PC-9 (cell line): ENCODE measurements around the gene PCMTD2. TPM values are rescaled to one million over a fixed set of nuclear protein-coding genes. Genes with fewer than 3 reads are reported as not detected.

Experiments
- BruUV-seq: library from RNA; stranded (reverse); fragments of 400-500 nt; replicated peaks from 2 replicates; lab custom pipeline; 2021; lab: Mats Ljungman, UMichigan
- CTCF ChIA-PET: fragments of 300-600 bp; sonication (Branson Sonifier 250); formaldehyde crosslinking; loops from one replicate; lab custom pipeline; 2022; ENCODE audit warnings: antibody characterized with exemption; lab: Charles Lee
- POLR2A ChIA-PET: fragments of 300-600 bp; sonication (Branson Sonifier 250); formaldehyde crosslinking; loops from one replicate; lab custom pipeline; 2022; ENCODE audit warnings: antibody characterized with exemption; ENCODE audit not compliant: unreplicated experiment; lab: Charles Lee
- DNase-seq, 2 experiments: peaks; one replicate each; pipeline versions ENCODE4 v3.0.0 to v3.0.0-alpha.2; 2015 to 2022; ENCODE audit warnings: mixed read lengths in 1 of 2
- H2AFZ ChIP-seq: fragments of 200-600 bp; sonication (generic); 2 replicates; pipeline ENCODE4 v1.8.1; 2017; ENCODE audit warnings: antibody characterized with exemption
- H3F3A ChIP-seq: fragments of 200-600 bp; sonication (generic); 2 replicates; pipeline ENCODE4 v1.8.1; 2017; ENCODE audit warnings: antibody characterized with exemption, mild to moderate bottlenecking, low read depth; ENCODE audit not compliant: insufficient read depth
- H3K27ac ChIP-seq: fragments of 200-600 bp; sonication (generic); 2 replicates; pipeline ENCODE4 v1.6.1; 2016; ENCODE audit warnings: mixed run types
- H3K27me3 ChIP-seq: fragments of 200-600 bp; sonication (generic); 2 replicates; pipeline ENCODE4 v1.6.1; 2016; ENCODE audit warnings: low read depth, mixed run types; ENCODE audit not compliant: insufficient read depth
- H3K36me3 ChIP-seq: fragments of 200-600 bp; sonication (generic); 2 replicates; pipeline ENCODE4 v1.6.1; 2016; ENCODE audit warnings: low read depth, mixed run types
- H3K4me1 ChIP-seq: fragments of 200-600 bp; sonication (generic); replicated peaks from 2 replicates; pipeline ENCODE4 v1.6.1; 2016; ENCODE audit warnings: mixed run types; ENCODE audit not compliant: insufficient read depth
- H3K4me2 ChIP-seq: fragments of 200-600 bp; sonication (generic); 2 replicates; pipeline ENCODE4 v1.6.1; 2017; ENCODE audit warnings: mixed run types
- H3K4me3 ChIP-seq: fragments of 200-600 bp; sonication (generic); 2 replicates; pipeline ENCODE4 v1.6.1; 2016; ENCODE audit warnings: mixed run types
- H3K79me2 ChIP-seq: fragments of 200-600 bp; sonication (generic); 2 replicates; pipeline ENCODE4 v1.6.1; 2017; ENCODE audit warnings: low read depth, mixed run types
- H3K9me2 ChIP-seq: fragments of 200-600 bp; sonication (generic); 2 replicates; pipeline ENCODE4 v1.8.1; 2017; ENCODE audit warnings: mild to moderate bottlenecking; ENCODE audit not compliant: insufficient read depth
- H3K9me3 ChIP-seq: fragments of 200-600 bp; sonication (generic); 2 replicates; pipeline ENCODE4 v1.8.1; 2016; ENCODE audit warnings: low read depth; ENCODE audit not compliant: insufficient read depth
- H4K20me1 ChIP-seq: fragments of 200-600 bp; sonication (generic); 2 replicates; pipeline ENCODE4 v1.8.1; 2017; ENCODE audit not compliant: insufficient read depth
- EZH2 ChIP-seq: fragments of 200-600 bp; sonication (generic); IDR thresholded peaks from 2 replicates; pipeline ENCODE4 v1.8.0; 2017; ENCODE audit warnings: antibody characterized with exemption, low read depth
- intact Hi-C: fragments of 100-400 bp; cut with micrococcal nuclease; formaldehyde crosslinking; loops from one replicate; pipeline ENCODE4 v1.10.0; 2022; ENCODE audit not compliant: unreplicated experiment
- total RNA-seq: library from RNA; stranded (reverse); gene quantifications from 2 replicates; pipeline ENCODE4 v1.2.3, GENCODE V29; 2021
- TF ChIP-seq, protein P1 (sequence below): fragments of 200-600 bp; sonication (generic); conservative IDR thresholded peaks from 2 replicates; pipeline ENCODE4 v1.6.1; 2017; ENCODE audit warnings: mixed run types, antibody characterized with exemption, mild to moderate bottlenecking, moderate library complexity

Gene PCMTD2
- total RNA-seq, 1 experiment from 2014 or later, result 86.5 TPM

DNA sequence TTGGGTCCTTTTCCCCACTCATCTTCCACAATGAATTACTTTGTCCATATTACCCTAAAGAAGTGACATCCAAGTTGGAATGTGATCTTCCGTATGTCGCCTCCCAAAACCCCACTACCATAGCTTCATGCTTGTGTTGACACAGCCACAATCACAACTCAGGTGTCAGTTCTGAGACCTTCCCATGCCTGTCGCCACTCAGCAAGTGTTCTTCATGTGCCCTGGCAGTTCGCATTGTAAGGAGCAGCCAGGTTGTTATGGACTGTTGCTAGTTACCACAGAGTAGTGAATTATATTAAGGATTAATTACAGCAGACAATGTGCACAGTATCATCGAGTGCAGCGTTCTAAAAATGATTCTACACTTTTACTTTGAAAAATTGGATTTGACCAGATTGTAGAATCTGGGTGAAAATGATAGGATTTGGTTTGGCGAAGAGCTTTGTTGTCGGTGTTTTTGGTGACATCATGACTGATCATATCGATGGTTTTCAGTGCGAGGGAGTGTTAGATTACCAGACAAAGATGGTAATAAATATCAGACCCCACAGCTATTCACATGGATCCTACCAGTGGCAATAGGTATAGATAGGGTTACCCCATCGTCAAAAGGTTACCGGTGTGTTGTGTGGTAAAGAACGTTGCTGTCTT, 1.7 kb downstream of the PCMTD2 start:
- Histone ChIP-seq H3K9me2 (no peaks in the 10 kb centered on the region), H3F3A (no peaks in the 10 kb centered on the region), H3K4me2 (peak overlapping the region; percentile 94), H3K79me2 (peaks cover 31% of the 10 kb centered on the region), H3K27me3 (peaks cover 7% of the 10 kb centered on the region), H3K36me3 (no peaks in the 10 kb centered on the region), H4K20me1 (peaks cover 7% of the 10 kb centered on the region; the same call in 1 of the 2 replicates), H3K4me3 (peak overlapping the region; percentile 77; the same call in 1 of the 2 replicates), H3K4me1 (peaks cover 15% of the 10 kb centered on the region), H3K9me3 (no peaks in the 10 kb centered on the region), H3K27ac (no peak overlapping the region), H2AFZ (no peak overlapping the region)
- DNase-seq, result no peak
- POLR2A ChIA-PET, result no interaction called here
- intact Hi-C loops, result no loop called here
- BruUV-seq, result no TSS peak
- TF ChIP-seq, protein P1, sequence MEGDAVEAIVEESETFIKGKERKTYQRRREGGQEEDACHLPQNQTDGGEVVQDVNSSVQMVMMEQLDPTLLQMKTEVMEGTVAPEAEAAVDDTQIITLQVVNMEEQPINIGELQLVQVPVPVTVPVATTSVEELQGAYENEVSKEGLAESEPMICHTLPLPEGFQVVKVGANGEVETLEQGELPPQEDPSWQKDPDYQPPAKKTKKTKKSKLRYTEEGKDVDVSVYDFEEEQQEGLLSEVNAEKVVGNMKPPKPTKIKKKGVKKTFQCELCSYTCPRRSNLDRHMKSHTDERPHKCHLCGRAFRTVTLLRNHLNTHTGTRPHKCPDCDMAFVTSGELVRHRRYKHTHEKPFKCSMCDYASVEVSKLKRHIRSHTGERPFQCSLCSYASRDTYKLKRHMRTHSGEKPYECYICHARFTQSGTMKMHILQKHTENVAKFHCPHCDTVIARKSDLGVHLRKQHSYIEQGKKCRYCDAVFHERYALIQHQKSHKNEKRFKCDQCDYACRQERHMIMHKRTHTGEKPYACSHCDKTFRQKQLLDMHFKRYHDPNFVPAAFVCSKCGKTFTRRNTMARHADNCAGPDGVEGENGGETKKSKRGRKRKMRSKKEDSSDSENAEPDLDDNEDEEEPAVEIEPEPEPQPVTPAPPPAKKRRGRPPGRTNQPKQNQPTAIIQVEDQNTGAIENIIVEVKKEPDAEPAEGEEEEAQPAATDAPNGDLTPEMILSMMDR, result no peak
- TF ChIP-seq EZH2, result no peak
- CTCF ChIA-PET, result no interaction called here

DNA sequence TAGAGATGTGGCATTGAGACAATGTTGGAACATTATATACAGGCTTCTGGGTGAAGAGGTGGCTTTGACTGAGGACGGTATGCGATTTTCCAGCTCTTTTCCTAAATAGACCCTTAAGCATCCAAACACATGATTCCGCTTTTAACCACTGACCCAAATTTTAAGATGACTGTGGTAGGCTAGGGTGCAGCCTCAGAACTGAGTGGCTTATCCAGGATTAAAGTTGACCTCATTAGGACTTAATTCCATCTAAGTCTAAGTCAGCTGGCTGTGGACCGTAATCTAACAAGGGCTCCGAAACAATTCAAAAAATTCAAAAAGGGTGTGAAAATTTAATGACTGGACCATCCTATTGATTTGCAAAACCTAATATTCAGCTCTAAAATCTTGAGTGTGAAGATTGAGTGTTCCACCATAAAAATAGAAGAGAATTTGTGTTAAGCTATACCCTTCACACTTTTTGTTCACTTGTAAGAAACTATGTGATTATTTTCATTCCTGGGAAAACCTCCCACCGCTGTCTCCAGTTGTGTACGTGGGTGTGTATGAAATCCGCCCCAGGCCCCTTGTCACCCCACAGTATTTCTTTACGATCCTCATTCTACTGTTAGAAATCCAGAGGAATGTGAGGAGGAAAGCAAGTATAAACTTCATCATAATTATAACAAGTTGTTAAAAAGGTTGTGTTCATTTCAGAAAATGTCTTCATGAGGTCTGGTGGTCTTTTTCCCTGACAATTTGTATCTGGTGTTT, 2.7 kb downstream of the PCMTD2 start:
- peaks cover 15% of the 10 kb centered on the region for H3K4me1 ChIP-seq
- CTCF ChIA-PET, result no interaction called here
- no peak for DNase-seq
- H3K4me3 ChIP-seq, result no peak overlapping the region
- H3K27ac ChIP-seq, result no peak overlapping the region
- no peaks in the 10 kb centered on the region for H3K9me3 ChIP-seq
- H3K4me2 ChIP-seq, result no peak overlapping the region
- peaks cover 7% of the 10 kb centered on the region; the same call in 1 of the 2 replicates for H4K20me1 ChIP-seq
- POLR2A ChIA-PET, result no interaction called here
- H2AFZ ChIP-seq, result no peak overlapping the region
- no peaks in the 10 kb centered on the region for H3F3A ChIP-seq
- TF ChIP-seq, protein P1, result no peak
- no peak for TF ChIP-seq EZH2
- no peaks in the 10 kb centered on the region for H3K9me2 ChIP-seq
- BruUV-seq, result no TSS peak
- peaks cover 31% of the 10 kb centered on the region for H3K79me2 ChIP-seq
- intact Hi-C loops, result no loop called here
- no peaks in the 10 kb centered on the region for H3K27me3 ChIP-seq
- H3K36me3 ChIP-seq, result no peaks in the 10 kb centered on the region

DNA sequence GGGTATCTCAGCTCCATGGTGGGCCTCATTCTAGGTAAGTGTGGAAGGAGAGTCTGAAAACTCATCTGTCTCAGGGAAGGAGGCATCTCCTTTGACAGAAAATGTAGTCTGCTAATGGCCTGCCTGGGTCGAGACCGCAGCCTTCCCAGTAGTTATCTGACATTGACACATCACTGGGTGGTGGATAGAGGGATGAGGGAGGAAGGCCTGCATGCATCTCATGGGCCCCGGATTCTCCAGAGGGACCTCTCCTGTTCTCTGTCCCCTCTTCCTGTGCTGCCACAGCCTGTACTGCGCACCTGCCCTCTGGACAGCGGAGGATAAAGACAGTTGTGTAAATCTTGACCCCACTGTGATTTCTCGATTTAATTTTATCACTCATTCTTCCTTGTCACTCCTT, 4.7 kb downstream of the PCMTD2 start:
- no peak for DNase-seq
- Histone ChIP-seq H3K27ac (no peak overlapping the region), H2AFZ (no peak overlapping the region), H3K27me3 (no peaks in the 10 kb centered on the region), H3K4me1 (peaks cover 9% of the 10 kb centered on the region), H3K9me3 (no peaks in the 10 kb centered on the region), H3K9me2 (no peaks in the 10 kb centered on the region), H3K4me2 (no peak overlapping the region), H3F3A (no peaks in the 10 kb centered on the region), H3K79me2 (peaks cover 31% of the 10 kb centered on the region), H4K20me1 (peaks cover 7% of the 10 kb centered on the region; the same call in 1 of the 2 replicates), H3K4me3 (no peak overlapping the region), H3K36me3 (no peaks in the 10 kb centered on the region)
- TF ChIP-seq, protein P1, result no peak
- TF ChIP-seq EZH2, result no peak
- ChIA-PET CTCF (no interaction called here), POLR2A (interaction anchor here (0.5 kb wide), 1 partner anchor 42 kb away, joined by 5 read pairs; no protein-coding TSS in a partner anchor)
- no TSS peak for BruUV-seq
- intact Hi-C loops, result no loop called here
